PFSK-1 (cell line): ENCODE measurements around the gene TAS2R41.

Source experiments
- FOXP2 ChIP-seq: optimal IDR thresholded peaks from 2 replicates; pipeline ENCODE3; 2011; ENCODE audit warnings: borderline replicate concordance, control low read depth, inconsistent platforms; ENCODE audit not compliant: insufficient read depth; ENCODE audit errors: extremely low read length, extremely low read depth
- POLR2AphosphoS5 ChIP-seq: IDR thresholded peaks from 2 replicates; pipeline ENCODE4 v1.6.1; 2012; ENCODE audit warnings: low read depth, mild to moderate bottlenecking, control low read depth, low read length, moderate library complexity
- SIN3A ChIP-seq: IDR thresholded peaks from 2 replicates; pipeline ENCODE4 v1.6.1; 2012; ENCODE audit warnings: mild to moderate bottlenecking, low read length, moderate library complexity, borderline replicate concordance; ENCODE audit not compliant: insufficient read depth
- TAF1 ChIP-seq: IDR thresholded peaks from 2 replicates; pipeline ENCODE4 v1.6.1; 2012; ENCODE audit warnings: low read length, control low read depth, borderline replicate concordance; ENCODE audit not compliant: insufficient read depth
- TF ChIP-seq, protein P1 (sequence below), 2 experiments: IDR thresholded peaks; 2 replicates each; pipeline versions ENCODE4 v1.6.1 to v1.8.0; 2011 to 2012; ENCODE audit warnings: low read depth in 2 of 2, low read length in 2 of 2, control low read depth in 1 of 2, inconsistent platforms in 1 of 2, mild to moderate bottlenecking in 1 of 2, moderate library complexity in 1 of 2; ENCODE audit not compliant: insufficient read depth in 1 of 2

The TAS2R41 gene

DNA sequence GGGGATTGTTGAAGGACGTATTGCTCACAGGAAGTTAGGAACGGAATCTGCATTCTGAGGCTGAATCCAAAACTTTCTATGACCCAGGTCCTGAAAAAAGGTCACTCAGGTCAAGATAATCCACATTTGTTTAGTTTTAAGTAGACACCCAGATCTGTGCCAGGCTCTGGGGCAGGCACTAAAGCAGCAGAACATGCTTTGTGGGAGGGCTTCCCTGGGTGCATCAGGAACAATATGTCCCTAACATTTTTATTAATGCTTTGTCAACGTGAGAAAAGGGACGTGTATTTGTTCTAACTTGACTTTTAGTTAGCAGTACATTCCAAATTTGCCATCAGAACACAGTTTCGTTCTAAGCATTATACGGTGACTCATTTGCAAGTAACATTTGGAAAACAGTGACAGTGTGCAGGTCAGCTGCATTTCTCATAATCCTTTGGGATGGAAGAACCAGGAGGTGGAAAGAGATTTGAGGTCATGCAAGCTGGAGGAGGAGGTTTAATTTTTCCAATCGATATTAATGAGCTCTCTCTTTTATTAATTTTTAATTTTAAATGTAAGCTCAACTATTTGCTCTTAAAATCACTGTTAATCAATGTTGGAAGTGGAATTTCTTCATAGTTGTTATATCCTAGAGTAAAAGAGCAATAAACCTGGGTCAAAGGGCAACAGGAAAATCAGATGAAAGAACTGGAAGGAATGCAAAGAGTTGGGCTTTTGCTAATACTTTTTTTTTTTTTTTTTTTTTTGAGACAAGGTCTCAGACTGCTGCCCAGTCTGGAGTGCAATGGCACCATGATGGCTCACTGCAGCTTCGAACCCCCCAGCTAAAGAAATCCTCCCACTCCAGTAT is 35.0 kb downstream of the TAS2R41 start:
- TF ChIP-seq FOXP2 (no peak), POLR2AphosphoS5 (no peak), SIN3A (no peak), TAF1 (no peak)
- TF ChIP-seq, protein P1, sequence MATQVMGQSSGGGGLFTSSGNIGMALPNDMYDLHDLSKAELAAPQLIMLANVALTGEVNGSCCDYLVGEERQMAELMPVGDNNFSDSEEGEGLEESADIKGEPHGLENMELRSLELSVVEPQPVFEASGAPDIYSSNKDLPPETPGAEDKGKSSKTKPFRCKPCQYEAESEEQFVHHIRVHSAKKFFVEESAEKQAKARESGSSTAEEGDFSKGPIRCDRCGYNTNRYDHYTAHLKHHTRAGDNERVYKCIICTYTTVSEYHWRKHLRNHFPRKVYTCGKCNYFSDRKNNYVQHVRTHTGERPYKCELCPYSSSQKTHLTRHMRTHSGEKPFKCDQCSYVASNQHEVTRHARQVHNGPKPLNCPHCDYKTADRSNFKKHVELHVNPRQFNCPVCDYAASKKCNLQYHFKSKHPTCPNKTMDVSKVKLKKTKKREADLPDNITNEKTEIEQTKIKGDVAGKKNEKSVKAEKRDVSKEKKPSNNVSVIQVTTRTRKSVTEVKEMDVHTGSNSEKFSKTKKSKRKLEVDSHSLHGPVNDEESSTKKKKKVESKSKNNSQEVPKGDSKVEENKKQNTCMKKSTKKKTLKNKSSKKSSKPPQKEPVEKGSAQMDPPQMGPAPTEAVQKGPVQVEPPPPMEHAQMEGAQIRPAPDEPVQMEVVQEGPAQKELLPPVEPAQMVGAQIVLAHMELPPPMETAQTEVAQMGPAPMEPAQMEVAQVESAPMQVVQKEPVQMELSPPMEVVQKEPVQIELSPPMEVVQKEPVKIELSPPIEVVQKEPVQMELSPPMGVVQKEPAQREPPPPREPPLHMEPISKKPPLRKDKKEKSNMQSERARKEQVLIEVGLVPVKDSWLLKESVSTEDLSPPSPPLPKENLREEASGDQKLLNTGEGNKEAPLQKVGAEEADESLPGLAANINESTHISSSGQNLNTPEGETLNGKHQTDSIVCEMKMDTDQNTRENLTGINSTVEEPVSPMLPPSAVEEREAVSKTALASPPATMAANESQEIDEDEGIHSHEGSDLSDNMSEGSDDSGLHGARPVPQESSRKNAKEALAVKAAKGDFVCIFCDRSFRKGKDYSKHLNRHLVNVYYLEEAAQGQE (IDR thresholded peaks at IDR 0.05; ENCODE audit: insufficient read depth in 1 of 2, low read depth in 2 of 2, low read length in 2 of 2), result no peak

DNA sequence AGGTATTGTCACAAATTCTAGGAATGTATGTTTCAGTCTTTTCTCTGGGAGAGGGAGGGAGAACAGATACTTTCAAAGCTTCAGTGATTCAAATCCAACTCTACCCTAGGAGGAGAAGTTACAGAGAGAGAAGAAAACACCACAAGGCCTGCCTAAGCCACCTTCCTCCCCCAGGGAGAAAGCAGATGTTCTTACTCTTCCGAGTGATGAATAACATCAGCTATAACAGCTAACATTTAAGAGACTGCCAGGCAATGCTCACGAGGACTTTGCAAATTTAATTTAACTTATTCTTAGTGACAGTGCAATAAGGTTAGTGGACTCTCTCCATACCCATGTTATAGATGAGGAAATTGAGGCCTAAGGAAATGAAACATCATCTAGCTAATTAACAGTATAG is 36.8 kb downstream of the TAS2R41 start:
- TF ChIP-seq POLR2AphosphoS5 (no peak), SIN3A (no peak)
- TF ChIP-seq, protein P1 (IDR thresholded peaks at IDR 0.05; ENCODE audit: insufficient read depth in 1 of 2, low read depth in 2 of 2, low read length in 2 of 2), result no peak

DNA sequence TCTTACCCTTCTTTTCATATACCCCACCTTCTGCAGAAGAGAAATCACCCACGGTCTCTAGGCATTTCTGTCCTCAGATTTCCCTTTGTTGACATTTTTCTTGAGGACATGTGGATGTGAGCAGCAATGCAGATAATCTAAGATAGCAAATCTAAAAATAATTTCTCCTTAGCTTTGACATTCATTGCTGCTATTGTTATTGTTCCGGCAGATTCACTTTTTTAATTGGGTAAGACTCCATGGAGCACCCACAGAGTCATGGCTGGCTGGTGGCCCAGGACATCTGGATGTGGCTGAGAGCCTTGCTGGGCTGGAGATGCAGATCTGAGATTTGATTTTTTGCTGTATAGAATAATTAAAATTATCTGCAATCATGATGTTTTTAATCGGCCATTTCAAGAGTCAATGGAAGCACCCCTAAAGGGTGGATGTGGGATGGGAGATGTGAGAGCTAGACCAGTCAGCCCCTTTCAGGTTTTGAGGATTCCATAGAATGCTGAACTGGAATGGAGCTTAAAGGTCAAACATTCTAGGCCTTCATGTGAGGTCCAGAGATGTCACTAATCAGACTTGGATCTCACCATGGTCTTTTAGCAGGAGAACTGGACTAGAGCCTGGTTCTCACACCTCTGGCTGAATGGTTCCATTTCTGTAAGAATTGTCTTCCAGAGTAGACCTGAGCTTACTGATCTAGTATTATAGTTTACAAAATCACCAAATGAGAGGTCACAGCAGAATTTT is 37.5 kb downstream of the TAS2R41 start:
- TF ChIP-seq SIN3A (no peak), POLR2AphosphoS5 (no peak), TAF1 (no peak), FOXP2 (no peak)
- TF ChIP-seq, protein P1 (IDR thresholded peaks at IDR 0.05; ENCODE audit: insufficient read depth in 1 of 2, low read depth in 2 of 2, low read length in 2 of 2), result no peak

DNA sequence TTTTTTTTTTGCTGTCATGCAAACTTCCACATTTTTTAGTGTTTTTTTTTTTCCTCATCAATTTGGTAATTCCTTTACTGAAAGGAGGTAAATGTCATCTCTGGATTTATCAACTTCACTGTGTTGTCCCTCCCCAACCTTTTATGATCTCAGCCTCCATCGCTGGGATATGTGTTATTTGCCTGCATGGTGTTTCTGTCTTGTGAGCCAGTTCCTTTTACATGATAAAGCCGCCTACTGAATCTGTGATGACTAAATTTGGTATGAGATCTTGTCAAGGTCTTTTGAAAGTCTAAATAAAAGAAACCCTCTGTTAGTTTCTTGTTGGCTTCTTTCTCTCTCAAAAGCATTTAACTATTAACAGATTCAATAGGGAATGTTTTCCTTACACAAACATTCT is 39.3 kb downstream of the TAS2R41 start:
- TF ChIP-seq TAF1 (no peak), POLR2AphosphoS5 (no peak), SIN3A (no peak), FOXP2 (no peak)
- TF ChIP-seq, protein P1 (IDR thresholded peaks at IDR 0.05; ENCODE audit: insufficient read depth in 1 of 2, low read depth in 2 of 2, low read length in 2 of 2), result no peak
